Left ventricle myocardium superior (tissue), 1 donor: ENCODE data around the gene PPP1R37. TPM values are rescaled to one million over a fixed set of nuclear protein-coding genes. Genes with fewer than 3 reads are reported as not detected.

ENCODE experiments used
- ATAC-seq: fragments of 200-7000 bp; cut with Tn5 transposase; one replicate; pipeline ENCODE4 v1.9.1; 2020; ENCODE audit warnings: mild to moderate bottlenecking, moderate library complexity
- DNase-seq: peaks from one replicate; pipeline ENCODE4 v3.0.0-alpha.2; 2020
- intact Hi-C: fragments of 100-400 bp; cut with micrococcal nuclease; formaldehyde crosslinking; loops from one replicate; pipeline ENCODE4 v1.11.0; 2022
- total RNA-seq: library from RNA; stranded (reverse); fragmentation: NEBNext Ultra II Directional; extraction: Animal tissue kit (Norgen Biotek cat#: 25700); gene quantifications from one replicate; pipeline ENCODE4 v1.2.1, GENCODE V29; 2021
- donor health status: DM: no; HTN: yes; CAD: no; lungs with severe emphysema.

Gene PPP1R37
- total RNA-seq, 1 donor from 2014 or later: 16.0 TPM

- intact Hi-C loops: no loop called here
Measured at GRCh38 chr19:45145270-45146189, 52.6 kb downstream of the PPP1R37 start.

DNA sequence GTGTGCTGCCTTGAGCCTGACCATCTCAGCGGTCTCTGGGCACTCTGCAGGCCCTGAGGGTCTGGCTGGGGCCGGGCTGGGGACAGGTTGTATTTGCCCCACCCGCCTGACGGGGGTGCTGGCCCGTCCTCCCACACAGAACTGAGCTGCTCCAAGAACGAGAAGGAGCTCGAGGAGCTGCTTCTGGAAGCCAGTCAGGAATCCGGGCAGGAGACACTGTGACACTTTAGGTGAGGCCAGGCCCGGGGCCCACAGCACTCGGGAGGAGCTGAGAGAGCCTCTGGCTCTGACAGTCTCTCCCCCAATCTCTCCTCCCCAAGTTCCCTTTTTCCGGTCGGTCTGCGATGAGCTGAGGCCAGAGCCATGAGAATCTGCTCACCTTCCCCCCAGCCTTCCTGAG is 53.3 kb downstream of the PPP1R37 start:
- ATAC-seq: no peak
- intact Hi-C loops: no loop called here

More at GRCh38 chr19:45145270-45146189, 52.6 kb downstream of the PPP1R37 start:
- DNase-seq (no peak), ATAC-seq (no peak)

GRCh38 chr19:45146741-45147205 is 53.8 kb downstream of the PPP1R37 start:
- ATAC-seq: no peak
- no peak for DNase-seq
- intact Hi-C loops: no loop called here

More for the DNA sequence above, 53.3 kb downstream of the PPP1R37 start:
- no peak for DNase-seq

- ATAC-seq (no peak), DNase-seq (no peak)
- intact Hi-C loops: no loop called here
Measured at GRCh38 chr19:45147835-45148676, 55.1 kb downstream of the PPP1R37 start.

- intact Hi-C loops: no loop called here
- DNase-seq: no peak
- ATAC-seq: no peak
Measured at GRCh38 chr19:45149129-45149528, 56.1 kb downstream of the PPP1R37 start.

GRCh38 chr19:45150180-45150579 is 57.2 kb downstream of the PPP1R37 start:
- no peak for DNase-seq
- ATAC-seq: no peak
- intact Hi-C loops: no loop called here

DNA sequence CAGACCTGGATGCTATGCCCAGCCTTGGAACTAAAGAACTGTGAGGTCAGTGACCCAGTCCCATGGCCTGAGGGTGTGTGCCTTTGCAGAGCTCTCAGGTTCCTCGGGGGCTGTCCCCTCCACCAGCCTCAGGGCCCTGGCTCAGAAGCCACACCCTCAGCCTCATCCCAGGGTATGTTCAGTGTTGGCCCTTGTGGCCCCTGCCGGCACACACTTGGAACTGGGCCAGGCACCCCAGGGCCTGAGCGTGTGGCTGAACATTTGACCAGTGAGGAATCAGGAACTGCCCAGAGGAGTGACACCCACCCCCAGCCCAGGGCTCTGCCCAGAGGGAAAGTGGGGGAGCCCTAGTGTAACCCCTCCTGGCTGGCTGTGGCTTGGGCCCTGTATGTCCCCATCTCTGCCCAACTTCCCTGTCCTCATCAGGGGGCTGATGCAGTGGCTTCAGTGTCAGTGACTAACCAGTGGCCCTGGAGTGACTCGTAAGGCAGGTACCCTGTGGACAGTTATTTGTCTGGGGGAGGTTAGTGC is 57.8 kb downstream of the PPP1R37 start:
- DNase-seq: no peak
- intact Hi-C loops: no loop called here
- ATAC-seq: no peak

DNA sequence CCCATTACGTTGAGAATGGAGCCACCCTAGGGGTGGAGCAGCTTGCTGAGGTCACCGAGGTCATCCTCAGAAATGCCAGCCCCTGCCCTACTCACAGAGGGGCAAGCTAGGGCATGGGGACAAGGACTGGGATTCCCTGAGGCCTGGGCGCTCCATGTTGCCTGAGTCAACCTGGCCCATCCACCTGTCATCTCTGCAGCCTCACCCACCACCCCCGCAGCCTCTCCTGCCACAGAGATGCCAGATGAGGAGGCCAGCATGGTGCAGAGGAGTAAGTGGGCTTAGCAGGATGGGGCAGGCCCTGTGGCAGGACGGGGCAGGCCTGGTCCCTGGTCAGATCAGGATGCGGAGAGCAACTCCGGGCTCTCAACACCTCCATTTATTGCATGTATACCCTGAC is 58.3 kb downstream of the PPP1R37 start:
- intact Hi-C loops: no loop called here
- ATAC-seq: no peak
- no peak for DNase-seq

GRCh38 chr19:45151821-45152503 is 59.0 kb downstream of the PPP1R37 start:
- DNase-seq (no peak), ATAC-seq (no peak)
- intact Hi-C loops: no loop called here

- intact Hi-C loops: no loop called here
- peak; percentile 64 for DNase-seq
Measured at GRCh38 chr19:45152504-45153338, 59.7 kb downstream of the PPP1R37 start.

GRCh38 chr19:45153339-45154063 is 60.5 kb downstream of the PPP1R37 start:
- peak; percentile 70 for DNase-seq
- ATAC-seq: peak; percentile 75
- intact Hi-C loops: no loop called here

More at GRCh38 chr19:45152504-45153338, 59.7 kb downstream of the PPP1R37 start:
- ATAC-seq: peak; percentile 60

GRCh38 chr19:45154064-45154827 is 61.3 kb downstream of the PPP1R37 start:
- ATAC-seq (peak; percentile 36), DNase-seq (no peak)
- intact Hi-C loops: no loop called here

DNA sequence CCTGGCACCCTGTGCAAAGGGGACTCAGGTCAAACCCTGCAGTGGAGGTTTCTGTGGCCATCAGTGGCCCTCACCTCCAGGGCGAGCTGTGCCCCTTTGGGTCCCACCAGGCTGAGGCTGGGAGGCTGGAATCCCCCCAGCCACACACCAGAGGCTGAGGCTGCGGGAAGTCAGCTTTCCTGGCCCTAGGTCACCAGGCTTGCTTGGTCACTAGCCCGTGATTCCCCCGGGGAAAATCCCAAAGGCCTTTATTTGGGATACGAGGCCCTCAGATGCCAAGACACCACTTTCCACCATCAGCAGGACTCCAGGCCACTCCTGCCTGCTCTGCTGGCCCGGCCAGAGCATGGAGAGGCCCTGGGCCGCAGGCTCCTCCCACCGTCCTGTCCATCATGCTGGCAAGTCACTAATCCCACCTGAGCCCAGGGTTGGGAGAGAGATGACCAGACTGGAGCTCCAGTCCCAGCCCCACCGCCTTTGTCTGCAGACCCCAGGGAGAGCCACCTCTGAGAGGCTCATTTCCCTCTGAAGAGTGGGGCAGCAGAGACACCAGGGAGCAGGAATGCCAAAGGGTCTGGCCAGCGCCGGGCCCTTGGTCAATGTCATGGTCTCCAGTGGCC is 63.1 kb downstream of the PPP1R37 start:
- ATAC-seq (no peak), DNase-seq (no peak)
- intact Hi-C loops: no loop called here

DNA sequence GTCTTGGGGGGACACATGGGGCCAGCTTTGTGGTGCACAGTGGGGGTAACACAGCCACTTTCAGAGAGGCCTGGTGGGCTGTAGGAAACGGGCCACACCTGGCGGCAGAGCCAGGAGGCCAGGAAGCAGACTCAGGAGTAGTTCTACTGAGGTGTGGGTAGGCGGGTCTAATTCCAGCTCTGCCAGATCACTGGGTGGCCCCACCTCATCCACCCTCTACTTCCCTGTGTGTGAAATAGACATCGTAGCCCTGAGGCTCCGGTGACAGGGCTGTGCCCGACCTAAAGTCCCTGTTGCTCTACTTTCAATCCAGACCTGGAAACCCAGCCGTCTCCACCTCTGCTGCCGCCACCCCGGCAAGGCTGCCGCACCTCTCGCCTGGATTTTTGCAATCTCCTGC is 63.8 kb downstream of the PPP1R37 start:
- ATAC-seq (no peak), DNase-seq (no peak)
- intact Hi-C loops: no loop called here

DNA sequence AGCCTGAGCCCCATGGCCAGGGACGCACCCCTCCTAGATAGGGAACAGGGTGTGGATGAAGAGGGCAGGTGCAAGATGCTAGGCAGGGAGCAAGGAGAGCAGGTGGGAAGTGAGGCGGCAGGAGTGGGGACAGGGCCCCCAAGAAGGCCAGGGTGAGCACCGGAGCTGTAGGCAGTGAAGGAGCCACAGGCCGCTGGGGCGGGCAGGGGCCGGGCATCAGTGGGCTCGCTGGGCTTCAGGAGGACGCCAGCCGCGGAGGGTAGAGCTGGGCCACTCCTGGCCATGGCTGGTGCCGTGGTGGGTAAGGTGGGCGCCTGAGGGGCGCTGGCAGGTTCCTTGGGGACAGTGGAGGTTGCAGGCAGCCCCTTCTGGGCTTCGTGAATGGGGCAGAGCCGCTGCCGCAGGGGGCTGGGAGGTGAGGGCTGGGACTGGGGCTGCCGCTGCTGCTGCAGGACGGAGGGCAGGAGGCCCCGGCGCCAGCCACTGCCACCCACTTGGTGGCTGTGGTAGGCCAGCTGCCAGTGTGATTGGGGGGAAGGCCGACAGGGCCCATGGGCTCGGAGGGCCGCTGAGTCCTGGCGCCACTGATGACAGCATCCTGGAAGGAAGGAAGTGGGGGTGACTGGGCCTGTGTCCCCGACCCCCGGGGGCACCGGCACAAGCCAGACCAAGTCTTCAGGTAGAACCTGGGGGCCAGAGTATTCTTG is 65.7 kb downstream of the PPP1R37 start:
- intact Hi-C loops: no loop called here
- DNase-seq: no peak
- ATAC-seq: no peak
